OCI-LY7 (cell line): ENCODE results near the gene CLEC16A.

Source experiments
- CTCF ChIP-seq: fragments of 200-600 bp; sonication (generic); conservative IDR thresholded peaks from 2 replicates; pipeline ENCODE4 v1.5.1; 2014; ENCODE audit warnings: mild to moderate bottlenecking, antibody characterized with exemption, low read length, moderate library complexity, mixed read lengths
- EZH2phosphoT487 ChIP-seq: fragments of 200-600 bp; sonication (generic); IDR thresholded peaks from 2 replicates; pipeline ENCODE4 v1.6.1; 2018; ENCODE audit warnings: low read depth, borderline replicate concordance, mild to moderate bottlenecking, mixed run types, antibody characterized with exemption, low read length, moderate library complexity, mixed read lengths

GRCh38 chr16:10945065-10945787 is 862 bp downstream of the CLEC16A start:
- TF ChIP-seq CTCF (no peak), EZH2phosphoT487 (no peak)
